Measurements from ENCODE around the gene VIL1.

GRCh38 chr2:218382785-218383184 lies 36.1 kb upstream of the VIL1 start:
- TF ChIP-seq CTCF (IDR thresholded peaks at IDR 0.05), result no peak
- no peak for TF ChIP-seq POLR2A (IDR thresholded peaks at IDR 0.05)
